MV-4-11 (cell line): ENCODE results near the gene AP3B2.
"Not testable (repeated sequence)": the region's sequence is repeated elsewhere in the genome, so short reads cannot be mapped to it uniquely, and the experiment has no call there.

Experiments
- DNase-seq: peaks from one replicate; lab custom pipeline; 2025; lab: John Stamatoyannopoulos, UW

Gene AP3B2, protein sequence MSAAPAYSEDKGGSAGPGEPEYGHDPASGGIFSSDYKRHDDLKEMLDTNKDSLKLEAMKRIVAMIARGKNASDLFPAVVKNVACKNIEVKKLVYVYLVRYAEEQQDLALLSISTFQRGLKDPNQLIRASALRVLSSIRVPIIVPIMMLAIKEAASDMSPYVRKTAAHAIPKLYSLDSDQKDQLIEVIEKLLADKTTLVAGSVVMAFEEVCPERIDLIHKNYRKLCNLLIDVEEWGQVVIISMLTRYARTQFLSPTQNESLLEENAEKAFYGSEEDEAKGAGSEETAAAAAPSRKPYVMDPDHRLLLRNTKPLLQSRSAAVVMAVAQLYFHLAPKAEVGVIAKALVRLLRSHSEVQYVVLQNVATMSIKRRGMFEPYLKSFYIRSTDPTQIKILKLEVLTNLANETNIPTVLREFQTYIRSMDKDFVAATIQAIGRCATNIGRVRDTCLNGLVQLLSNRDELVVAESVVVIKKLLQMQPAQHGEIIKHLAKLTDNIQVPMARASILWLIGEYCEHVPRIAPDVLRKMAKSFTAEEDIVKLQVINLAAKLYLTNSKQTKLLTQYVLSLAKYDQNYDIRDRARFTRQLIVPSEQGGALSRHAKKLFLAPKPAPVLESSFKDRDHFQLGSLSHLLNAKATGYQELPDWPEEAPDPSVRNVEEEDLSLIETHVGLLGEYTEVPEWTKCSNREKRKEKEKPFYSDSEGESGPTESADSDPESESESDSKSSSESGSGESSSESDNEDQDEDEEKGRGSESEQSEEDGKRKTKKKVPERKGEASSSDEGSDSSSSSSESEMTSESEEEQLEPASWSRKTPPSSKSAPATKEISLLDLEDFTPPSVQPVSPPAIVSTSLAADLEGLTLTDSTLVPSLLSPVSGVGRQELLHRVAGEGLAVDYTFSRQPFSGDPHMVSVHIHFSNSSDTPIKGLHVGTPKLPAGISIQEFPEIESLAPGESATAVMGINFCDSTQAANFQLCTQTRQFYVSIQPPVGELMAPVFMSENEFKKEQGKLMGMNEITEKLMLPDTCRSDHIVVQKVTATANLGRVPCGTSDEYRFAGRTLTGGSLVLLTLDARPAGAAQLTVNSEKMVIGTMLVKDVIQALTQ

DNA sequence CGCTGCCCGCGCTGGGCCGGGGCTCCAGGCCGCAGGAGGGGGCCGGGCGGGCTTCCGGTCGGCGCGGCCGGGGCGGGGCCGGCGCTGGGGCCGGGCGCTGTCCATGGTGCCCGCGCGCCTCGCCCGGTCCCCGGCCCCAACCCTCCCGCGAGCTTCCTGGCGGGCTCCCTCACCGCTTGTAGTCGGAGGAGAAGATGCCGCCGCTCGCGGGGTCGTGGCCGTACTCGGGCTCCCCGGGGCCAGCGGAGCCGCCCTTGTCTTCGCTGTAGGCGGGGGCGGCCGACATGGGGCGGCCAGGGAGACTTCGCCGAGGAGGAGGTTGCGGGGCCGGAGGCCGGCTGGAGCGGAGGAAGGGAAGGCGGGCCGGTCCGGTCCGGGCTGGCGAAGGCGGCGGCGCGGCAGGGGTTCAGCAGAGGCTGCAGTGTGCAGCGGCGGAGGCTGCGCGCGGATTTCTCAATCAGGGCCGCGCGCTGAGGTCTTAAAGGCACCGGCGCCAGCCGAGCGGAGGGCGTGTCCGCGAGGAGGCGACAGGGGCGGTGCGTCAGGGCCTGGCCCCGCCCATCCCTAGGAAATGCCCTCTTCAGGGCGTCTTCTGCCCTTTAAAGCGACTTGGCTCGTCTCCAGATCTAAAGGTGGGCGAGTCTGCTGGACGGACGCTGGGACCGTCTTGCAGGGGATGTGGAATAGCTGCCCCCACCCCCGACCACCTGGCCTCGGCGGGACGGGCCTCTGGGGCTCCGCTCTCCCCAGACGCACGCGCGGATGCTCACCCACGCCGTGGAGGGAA is at the start of gene AP3B2:
TSS of gene AP3B2 (minus strand) at position 455 of the 787 bp plus-strand sequence. CDS start at position 286, 169 bp downstream.
- DNase-seq: peak; percentile 79

DNA sequence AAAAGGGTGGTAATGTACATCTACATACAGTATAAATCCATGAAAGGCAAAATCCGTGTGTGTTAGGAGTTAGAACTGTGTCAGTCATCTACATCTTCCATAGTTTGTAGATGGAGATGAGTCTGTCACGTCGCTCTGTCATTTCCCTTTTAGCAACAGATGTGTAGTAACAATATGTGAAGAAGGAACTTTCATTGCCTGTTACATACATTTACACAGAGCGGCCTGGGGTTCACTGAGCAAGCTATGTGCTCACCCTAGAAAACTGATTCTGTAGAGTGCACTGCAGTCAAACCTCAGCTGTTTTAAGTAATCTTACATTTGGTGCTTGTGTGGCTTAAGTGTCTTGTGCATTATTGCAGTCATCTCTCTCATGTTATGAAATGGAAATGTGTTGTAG is 41.6 kb upstream of the AP3B2 start:
- DNase-seq: peak; percentile 56

DNA sequence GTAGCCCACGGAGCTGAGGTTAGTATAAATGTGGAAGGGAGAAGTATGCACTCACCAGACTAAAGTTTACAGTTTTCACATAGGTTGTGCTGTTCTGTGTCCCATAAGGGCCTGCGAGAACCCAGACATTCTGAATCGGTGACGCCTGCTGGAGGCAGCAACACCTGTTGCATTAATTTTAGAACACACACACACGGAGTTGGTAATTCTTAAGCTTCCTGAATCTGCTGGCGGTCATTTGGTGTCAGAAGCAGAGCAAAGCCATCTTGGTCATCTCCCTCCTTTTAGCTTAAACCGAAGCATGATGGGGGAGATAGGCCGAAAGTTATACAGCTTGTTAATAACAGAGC is 41.1 kb upstream of the AP3B2 start:
- DNase-seq: no peak

DNA sequence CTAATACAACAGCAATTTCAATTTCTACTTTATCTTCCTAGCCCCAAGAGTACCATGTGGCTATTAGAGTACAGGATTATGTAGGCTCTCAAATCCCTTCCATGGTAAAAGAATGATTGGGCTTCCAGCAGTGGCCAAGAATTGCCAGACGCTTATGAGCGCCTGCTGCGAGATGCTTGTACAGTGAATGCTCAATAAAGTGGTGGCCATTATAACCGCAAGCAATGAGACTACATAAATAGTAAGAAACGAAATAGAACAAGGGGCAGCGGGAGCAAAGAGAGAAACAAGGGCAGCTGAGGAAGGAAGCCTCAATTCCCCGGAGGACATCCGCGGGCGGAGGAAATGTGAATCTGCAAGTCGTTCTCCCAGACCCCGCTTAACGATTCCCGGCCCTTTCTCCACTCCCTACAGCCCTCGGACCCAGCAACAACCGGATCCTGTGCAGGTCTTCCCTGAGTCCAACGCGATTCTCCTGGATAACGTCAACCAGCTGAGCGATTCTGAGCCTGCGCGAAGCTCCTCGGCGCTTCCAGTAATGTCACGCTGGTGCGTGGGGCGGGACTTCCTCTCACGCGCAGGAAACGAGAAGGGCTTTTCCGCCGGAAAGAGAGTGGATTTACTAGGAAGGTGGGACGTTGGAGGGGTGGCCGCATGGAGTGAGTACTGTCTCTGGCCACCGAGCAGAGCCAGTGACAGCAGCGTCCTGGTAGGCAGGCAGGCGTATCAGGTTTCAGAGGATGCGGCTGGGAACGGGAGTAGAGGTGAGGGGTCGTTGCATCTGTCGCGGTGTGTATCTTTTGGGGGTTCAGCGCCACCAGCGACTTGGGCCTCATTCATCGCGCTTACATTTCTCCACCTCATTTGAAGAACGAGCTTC is 40.5 kb upstream of the AP3B2 start:
- DNase-seq: peak; percentile 91

DNA sequence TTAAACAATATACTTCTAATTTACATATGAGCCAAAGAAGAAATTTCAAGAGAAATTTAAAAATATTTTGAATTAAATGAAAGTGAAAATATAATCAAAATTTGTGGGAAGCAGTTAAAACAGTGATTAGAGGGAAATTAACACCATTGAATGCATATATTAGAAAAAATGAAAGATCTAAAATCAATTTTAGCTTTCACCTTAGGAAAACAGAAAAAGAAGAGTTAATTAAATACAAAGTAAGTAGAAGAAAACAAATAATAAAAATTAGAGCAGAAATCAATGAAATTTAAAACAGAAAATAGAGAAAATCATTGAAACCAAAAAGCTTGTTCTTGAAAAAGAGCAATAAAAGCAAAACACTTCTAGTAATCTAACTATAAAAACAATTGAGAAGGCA is 38.6 kb upstream of the AP3B2 start:
- no peak for DNase-seq

DNA sequence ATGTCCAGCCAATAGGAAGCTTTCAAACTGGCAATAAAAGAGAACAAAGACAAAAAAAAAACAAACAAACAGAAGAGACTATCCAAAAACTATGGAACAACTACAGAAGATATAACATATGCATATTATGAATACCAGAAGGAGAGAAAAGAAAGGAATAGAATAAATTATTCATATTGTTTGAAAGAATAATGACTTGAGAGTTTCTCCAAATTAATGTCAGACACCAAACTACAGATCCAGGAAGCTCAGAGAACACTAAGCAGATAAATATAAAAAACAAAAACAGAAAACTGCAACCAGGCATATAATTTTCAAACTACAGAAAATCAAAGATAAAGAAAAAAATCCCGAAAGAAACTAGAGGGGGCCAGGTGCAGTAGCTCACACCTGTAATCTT is 34.1 kb upstream of the AP3B2 start:
- no peak for DNase-seq

DNA sequence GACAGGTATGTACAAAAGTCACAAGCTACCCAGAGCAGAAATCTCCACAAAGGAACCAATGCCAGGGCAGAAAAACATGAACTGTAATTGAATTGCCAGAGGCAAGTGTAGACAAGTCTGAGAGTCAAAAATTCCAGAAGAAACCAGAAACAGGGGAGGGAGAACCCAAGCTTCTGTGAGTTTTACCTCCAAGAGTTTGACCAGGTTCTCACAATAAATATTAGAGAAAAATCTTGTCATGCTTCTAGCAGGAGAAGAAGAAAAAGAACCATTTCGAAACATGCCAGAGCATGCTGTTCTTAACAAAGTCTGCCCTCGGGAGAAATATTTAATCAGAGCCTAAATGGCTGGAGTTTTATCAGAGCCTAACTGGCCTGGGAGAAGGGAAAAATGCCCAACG is 32.5 kb upstream of the AP3B2 start:
- DNase-seq: no peak

DNA sequence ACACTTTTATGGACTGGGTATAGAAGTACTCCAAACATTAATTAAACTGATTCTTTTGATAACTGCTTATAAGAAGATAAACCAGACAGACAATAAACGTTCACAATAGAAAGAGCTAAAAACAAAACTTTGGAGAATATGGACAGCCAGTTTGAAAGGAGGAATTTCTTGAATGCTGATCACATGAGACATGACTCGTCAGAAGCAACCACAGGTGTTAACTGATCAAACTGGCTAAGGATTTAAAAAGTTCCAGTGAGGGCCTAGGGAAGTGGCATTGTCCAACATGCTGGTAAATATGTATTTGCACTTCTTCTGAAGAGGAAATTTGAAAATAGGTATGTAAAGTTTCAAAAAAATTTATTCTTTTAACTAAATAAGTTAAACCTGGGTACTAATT is 29.4 kb upstream of the AP3B2 start:
- DNase-seq: no peak

DNA sequence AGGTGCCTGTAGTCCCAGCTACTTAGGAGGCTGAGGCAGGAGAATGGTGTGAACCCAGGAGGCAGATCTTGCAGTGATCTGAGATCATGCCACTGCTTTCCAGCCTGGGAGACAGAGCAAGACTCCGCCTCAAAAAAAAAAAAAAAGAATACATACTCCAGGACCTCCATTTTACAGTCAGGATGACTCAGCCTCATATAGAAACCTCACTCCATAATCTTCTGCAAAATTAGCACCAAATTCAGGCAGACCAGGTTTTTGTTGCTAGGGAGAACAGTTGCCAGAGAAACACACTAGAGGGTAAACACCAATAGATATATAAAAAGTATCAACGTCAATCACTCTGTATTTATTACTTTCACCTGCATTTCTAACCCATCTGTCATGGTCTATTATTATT is 28.3 kb upstream of the AP3B2 start:
- DNase-seq: peak; percentile 48

DNA sequence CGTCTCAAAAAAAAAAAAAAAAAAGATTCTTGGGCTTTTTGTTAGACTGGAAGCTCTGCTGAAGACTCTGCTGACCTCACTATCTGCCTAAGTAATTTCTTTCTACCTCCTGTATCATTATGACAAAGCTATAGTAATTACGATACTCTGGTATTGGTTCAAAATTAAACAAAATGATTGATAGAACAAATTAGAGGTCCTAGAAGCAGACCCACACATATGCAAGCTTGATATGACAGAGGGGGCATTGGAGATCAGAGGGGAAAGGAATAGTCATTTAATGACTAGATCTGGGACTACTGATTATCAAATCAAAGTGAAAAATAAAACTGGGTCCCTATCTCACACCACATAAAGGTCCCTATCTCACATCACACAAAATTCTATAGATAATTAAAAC is 21.9 kb upstream of the AP3B2 start:
- DNase-seq: no peak

DNA sequence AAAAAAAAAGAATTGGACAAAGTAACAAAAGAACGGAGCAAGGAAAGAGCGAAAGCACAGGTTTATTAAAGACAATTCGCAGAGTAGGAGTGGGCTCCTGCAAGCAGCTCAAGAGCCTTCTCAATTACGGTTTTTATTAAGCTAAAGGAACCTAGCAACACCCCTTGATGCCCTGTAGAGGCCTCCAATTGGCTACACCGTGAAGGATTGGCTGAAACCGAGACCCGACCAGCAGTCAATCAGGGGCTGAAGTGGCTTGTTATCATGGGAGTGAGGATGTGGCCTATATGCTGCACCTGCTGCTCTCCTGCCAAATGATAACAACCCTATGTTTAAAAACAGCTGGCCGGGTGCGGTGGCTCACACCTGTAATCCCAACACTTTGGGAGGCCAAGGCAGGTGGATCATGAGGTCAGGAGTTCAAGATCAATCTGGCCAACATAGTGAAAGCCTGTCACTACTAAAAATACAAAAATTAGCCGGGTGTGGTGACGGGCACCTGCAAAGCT is 20.4 kb upstream of the AP3B2 start:
- DNase-seq: no peak

DNA sequence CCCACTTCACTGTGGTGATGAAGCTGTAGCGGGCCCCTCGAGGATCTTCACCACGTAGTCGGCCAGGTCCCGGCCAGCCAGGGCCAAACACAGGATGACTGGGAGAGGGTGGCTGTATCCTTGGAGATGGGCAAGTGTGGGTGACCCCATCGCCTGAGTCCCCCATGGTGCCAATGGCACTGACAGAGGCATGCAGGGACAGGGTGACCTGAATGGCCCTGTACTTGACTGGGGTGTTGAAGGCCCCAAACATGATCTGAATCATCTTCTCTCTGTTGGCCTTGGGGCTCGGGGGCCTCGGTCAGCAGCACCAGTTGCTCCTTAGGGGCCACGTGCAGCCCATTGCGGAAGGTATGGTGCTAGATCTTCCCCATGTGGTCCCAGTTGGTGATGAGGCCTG is 17.1 kb upstream of the AP3B2 start:
- no peak for DNase-seq

DNA sequence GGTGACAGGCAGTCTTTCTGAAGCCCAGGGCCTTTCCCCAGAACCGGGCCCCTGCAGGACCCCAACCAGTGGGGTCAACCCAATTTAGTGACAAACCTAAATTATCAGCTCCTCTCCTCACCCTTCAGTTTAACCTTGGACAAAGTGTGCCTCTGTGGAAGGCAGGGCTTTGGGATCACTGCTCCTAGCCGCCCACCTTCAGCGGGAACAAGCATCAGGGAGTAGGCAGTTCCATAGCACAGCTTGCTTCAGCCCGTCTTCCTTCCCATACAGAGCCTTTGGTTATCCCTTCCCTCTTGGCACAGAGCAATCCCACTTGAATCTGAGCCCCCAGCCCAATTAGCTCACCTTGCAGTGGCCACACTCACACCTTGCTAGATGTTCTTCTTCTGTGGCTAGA is 5.3 kb upstream of the AP3B2 start:
- no peak for DNase-seq

DNA sequence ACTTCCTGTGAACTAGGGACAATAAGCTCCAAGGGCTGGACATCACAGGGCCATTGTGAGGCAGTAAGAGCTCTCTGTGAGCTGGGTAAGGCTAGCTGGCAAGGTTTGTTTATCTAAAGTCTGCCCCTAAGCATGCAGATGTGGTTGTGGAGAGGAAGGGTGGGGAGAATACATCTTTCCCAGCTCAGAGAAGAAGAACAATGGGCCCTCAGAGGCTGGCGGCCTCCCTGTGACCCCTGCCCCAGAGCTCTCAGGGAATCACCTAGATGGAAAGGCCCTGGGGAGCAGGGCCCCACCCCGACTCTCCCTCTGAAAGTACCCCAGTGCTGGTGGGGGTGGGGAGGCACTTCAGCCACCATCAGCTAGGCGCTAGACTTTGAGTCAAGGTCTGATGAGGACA is 4.3 kb upstream of the AP3B2 start:
- no peak for DNase-seq

DNA sequence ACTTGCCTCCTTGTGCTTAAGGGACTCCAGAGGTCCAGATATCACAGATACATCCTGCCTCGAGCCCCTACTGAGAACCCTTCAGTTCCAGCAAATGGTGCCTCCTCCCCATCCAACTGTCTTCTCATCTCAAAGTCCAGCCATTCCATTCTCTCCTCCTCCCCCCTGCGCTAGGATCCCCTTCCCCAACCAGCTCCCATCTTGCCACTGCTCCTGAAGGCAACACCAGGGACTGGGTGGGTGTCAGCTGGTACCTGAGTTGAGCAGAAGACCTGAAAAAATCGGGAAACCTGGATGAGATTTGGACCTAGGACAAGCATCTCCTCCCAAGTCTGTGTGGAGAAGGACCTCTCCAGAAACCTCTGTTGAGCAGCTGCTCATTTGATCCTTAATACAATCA is 2.4 kb upstream of the AP3B2 start:
- DNase-seq: no peak

DNA sequence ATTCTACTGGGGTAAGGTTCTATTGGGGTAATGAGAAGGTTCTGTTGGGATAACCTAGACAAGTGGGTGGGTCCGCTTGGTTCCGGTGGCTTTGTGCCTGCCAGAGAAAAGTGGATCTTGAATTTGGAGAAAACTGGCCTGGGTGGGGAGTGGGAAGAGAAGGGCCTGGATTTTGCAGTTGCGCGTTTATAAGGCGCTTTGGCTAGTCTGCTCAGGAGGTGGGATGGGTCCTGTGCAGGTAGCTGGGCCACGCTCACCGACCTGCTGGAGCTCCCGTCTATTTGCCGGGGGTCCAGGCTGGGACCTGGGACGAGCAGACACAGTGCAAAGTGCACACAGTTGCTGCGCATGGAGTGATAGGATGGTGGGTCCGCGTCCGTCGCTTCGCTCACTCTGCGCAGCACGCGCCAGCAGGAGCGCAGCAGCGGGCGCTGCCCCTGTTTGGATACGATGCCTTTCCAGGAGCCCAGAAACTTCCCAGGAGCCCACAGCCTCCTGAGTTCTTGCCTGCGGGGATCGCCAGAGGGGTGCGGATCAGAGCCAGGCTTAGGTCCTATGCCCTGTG is 1.3 kb upstream of the AP3B2 start:
- DNase-seq: no peak

DNA sequence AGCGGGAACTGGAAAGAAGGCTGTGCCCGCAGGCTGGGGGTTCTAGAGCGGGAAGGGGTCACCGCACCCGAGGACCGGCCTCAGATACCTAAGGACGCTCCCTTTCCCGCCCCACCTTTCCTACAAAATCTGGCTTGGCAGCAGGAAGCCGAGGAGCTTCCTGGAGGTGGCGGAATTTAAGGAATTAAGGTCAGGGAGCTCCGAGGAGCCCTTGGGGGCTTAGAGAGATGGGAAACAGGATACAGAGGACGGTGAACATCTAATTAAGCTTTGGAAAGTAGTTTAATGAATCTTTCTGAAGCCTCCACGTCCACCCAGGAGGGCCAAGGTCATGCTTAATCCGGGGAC is 507 bp upstream of the AP3B2 start:
- no peak for DNase-seq

DNA sequence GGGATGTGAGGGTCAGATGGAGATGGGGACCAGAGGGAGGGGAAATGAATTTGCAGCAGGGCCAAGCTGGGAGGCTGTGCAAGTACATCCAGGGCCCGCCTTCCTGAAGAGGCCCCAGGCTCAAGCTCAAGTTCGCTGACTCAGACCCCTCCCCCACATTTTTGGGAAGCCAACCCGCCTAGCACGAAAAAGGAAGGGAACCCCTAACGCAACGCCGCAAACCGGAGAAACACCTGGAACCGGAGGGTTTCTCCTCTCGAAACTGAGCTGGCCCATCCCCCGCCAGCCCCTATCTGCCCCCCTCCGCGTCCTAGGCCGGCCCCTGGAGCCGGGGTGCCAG is 624 bp downstream of the AP3B2 start:
- no peak for DNase-seq

DNA sequence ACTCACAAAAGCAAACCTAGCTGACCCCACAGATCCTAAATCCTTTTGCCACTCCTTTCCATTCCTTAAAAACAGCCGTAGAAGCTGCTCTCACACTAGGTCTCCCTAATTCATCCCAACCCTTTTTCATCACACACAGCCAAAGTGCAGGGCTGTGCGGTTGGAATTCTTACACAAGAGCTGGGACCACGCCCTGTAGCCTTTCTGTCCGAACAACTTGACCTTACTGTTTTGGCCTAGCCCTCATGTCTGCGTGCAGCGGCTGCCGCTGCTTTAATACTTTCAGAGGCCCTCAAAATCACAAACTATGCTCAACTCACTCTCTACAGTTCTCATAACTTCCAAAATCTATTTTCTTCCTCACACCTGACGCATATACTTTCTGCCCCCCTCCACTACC is 3.8 kb downstream of the AP3B2 start:
- DNase-seq: not testable (repeated sequence)

DNA sequence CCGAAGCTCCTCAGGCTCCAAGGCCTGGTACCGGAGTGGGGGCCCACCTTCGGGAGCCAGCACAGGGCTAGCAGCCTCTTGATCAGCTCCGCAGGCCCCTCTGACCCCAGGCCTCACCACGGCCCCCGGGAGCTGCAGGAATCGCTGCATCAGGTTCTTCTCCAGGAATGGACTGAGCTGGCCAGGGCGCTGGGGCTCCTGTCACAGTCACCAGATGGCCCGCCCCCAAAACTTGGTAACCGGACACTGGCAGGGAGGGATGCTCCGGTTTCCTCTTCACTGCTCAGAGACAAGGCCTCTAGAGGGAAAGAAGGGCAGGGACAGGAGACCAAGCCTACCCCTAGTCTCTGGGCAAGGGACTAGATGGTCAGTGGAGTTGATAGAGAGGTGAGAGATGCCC is 9.9 kb downstream of the AP3B2 start:
- DNase-seq: no peak
